Globus pallidus (tissue), 1 donor: ENCODE data around the gene IRAK1BP1.
"Not testable (repeated sequence)": the region's sequence is repeated elsewhere in the genome, so short reads cannot be mapped to it uniquely, and the experiment has no call there.

Experiments used
- DNase-seq: peaks from one replicate; pipeline ENCODE4 v3.0.0-alpha.2; 2015; ENCODE audit warnings: low spot score

The IRAK1BP1 gene

GRCh38 chr6:78889901-78890300 is 22.6 kb downstream of the IRAK1BP1 start:
- not testable (repeated sequence) for DNase-seq

GRCh38 chr6:78896227-78896626 is 28.9 kb downstream of the IRAK1BP1 start:
- no peak for DNase-seq

- DNase-seq = no peak
Observed at GRCh38 chr6:78908621-78909020, 41.3 kb downstream of the IRAK1BP1 start.

- DNase-seq = peak; percentile 11
Observed at GRCh38 chr6:78909391-78909790, 42.0 kb downstream of the IRAK1BP1 start.

GRCh38 chr6:78910010-78910409 is 42.7 kb downstream of the IRAK1BP1 start:
- no peak for DNase-seq

GRCh38 chr6:78910591-78911171 is 43.3 kb downstream of the IRAK1BP1 start:
- DNase-seq = no peak

GRCh38 chr6:78911218-78911940 is 44.0 kb downstream of the IRAK1BP1 start:
- no peak for DNase-seq

- no peak for DNase-seq
Observed at GRCh38 chr6:78916411-78916810, 49.1 kb downstream of the IRAK1BP1 start.

- no peak for DNase-seq
Observed at GRCh38 chr6:78917788-78918187, 50.4 kb downstream of the IRAK1BP1 start.

GRCh38 chr6:78921168-78921567 is 53.8 kb downstream of the IRAK1BP1 start:
- DNase-seq = not testable (repeated sequence)

GRCh38 chr6:78925317-78925716 is 58.0 kb downstream of the IRAK1BP1 start:
- DNase-seq = no peak

GRCh38 chr6:78935553-78935952 is 68.2 kb downstream of the IRAK1BP1 start:
- DNase-seq = no peak

- no peak for DNase-seq
Observed at GRCh38 chr6:78936515-78936914, 69.2 kb downstream of the IRAK1BP1 start.

- DNase-seq = no peak
Observed at GRCh38 chr6:78942446-78942845, 75.1 kb downstream of the IRAK1BP1 start.

- no peak for DNase-seq
Observed at GRCh38 chr6:78947529-78947928, 80.2 kb downstream of the IRAK1BP1 start.

GRCh38 chr6:78947962-78948361 is 80.6 kb downstream of the IRAK1BP1 start:
- DNase-seq = no peak

- DNase-seq = no peak
Observed at GRCh38 chr6:78948785-78949184, 81.4 kb downstream of the IRAK1BP1 start.

- no peak for DNase-seq
Observed at GRCh38 chr6:78952362-78952761, 85.0 kb downstream of the IRAK1BP1 start.
